Smooth muscle cell of the pulmonary artery (primary cell): ENCODE results near the gene PKN2. TPM values are rescaled to one million over a fixed set of nuclear protein-coding genes. Genes with fewer than 3 reads are reported as not detected.

ENCODE experiments used
- total RNA-seq: library from RNA; depleted of rRNA; stranded (reverse); fragments of >200 nt; gene quantifications from 2 replicates; pipeline ENCODE4 v1.2.3, GENCODE V29; 2014

Gene PKN2
- 25.4 and 28.5 TPM in 2 replicates for total RNA-seq

DNA sequence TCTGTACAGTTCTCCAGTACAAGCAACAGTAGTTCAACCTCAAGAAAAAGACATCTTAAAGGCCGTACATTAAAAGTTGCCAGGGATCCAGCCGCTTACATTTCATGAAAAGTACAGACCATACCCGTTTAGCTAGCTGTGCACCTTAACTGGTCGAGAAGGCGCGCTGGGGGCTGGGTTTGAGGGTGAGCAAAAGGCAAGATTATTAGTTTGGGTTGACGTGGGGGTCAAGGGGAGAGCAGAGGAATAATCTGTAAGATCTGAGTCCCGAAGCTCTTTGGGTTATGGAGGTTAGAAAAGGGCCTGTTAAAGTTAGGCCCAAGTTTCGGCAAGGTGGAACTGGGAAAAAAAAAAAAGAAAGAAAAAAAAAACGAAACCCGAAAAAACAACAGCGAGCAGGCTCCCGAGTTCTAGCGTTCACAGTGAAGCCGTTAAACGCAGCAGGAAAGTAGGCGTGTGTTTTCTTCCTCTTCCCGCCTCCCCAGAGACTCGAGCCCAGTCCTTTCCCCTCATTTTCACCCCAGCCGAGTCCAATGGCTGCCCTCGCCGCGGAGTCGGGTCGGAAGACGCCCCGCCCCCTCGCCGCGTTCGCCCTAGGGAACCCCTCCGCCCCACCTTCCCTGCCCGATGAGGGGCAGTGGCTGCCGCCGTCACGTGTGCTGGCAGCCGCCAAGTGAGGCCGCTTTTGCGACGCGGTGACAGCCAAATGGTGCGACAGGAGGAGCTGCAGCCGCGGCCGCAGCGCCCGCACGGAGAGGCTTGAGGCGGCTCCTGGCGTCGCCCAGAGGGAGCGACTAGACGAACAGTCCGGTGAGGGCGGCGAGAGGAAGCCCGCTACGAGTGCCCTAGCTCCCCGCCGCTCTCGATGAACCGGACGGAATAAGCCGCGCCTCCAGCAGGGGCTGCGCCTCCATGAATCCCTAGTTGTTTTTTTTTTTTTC, at the start of gene PKN2:
TSS of gene PKN2 (plus strand) at position 733 of the 941 bp plus-strand sequence. CDS start 308 bp downstream, outside the sequence.

Other genes starting within 250 kb of the PKN2 start
- 27.9 and 37.4 TPM in 2 replicates for gene GTF2B, start 207.3 kb downstream of the PKN2 start, total RNA-seq